ENCODE results near the gene SLC66A2.

SLC66A2 gene

DNA sequence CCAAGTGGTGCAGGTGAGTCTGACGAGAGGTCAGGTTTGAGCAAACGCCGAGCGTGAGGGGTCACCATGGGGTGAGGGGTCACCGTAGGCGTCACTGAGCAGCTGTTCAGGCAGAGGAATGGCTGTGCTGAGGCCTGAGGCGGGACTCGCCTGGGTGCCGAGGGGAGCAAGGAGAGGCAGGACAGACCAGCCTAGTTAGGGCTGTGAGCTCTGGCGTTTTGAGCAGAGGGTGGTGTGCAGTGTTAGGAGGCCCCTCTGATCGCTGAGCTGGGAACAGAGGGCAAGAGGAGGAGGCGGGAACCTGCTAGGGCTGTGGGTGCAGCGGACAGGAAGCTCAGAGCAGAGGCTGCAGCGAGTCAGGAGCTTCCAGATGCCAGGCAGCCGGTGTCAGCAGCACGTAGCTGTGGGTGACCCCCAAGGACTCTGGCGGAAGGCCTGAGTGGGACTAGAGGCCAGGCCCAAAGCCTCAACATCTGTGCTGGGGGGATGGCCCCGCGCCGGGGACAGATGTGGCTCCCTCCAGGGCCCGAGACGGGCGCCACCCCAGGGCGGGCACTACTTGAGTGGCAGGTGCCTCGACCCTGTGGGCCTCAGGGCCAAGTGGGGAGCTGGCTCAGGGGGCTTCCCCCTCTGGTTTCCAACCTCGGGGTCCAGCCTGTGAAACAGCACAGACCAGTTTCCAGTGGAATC lies 98.0 kb downstream of the SLC66A2 start:
- no peaks in the 10 kb centered on the region for H3F3A ChIP-seq (ENCODE audit: insufficient read depth, low read length)
- no peak overlapping the region for H3K27ac ChIP-seq (ENCODE audit: low read depth, low read length, poor library complexity, severe bottlenecking)
- no peaks in the 10 kb centered on the region; the same call in 1 of the 2 replicates for H3K27me3 ChIP-seq (ENCODE audit: insufficient read depth, low read length)
- H2AFZ ChIP-seq (ENCODE audit: low read length), result no peak overlapping the region
- H3K9me3 ChIP-seq (ENCODE audit: low read length), result no peaks in the 10 kb centered on the region
- H3K9me2 ChIP-seq (ENCODE audit: low read depth, low read length), result no peaks in the 10 kb centered on the region
- no peak overlapping the region for H3K9ac ChIP-seq (ENCODE audit: low read length)
- H3K4me2 ChIP-seq (ENCODE audit: low read length), result no peak overlapping the region
- H3K79me2 ChIP-seq (ENCODE audit: insufficient read depth, low read length), result no peaks in the 10 kb centered on the region
- TF ChIP-seq, protein P1, sequence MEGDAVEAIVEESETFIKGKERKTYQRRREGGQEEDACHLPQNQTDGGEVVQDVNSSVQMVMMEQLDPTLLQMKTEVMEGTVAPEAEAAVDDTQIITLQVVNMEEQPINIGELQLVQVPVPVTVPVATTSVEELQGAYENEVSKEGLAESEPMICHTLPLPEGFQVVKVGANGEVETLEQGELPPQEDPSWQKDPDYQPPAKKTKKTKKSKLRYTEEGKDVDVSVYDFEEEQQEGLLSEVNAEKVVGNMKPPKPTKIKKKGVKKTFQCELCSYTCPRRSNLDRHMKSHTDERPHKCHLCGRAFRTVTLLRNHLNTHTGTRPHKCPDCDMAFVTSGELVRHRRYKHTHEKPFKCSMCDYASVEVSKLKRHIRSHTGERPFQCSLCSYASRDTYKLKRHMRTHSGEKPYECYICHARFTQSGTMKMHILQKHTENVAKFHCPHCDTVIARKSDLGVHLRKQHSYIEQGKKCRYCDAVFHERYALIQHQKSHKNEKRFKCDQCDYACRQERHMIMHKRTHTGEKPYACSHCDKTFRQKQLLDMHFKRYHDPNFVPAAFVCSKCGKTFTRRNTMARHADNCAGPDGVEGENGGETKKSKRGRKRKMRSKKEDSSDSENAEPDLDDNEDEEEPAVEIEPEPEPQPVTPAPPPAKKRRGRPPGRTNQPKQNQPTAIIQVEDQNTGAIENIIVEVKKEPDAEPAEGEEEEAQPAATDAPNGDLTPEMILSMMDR (IDR thresholded peaks at IDR 0.05; ENCODE audit: low read length), result no peak
- TF ChIP-seq EZH2 (IDR thresholded peaks at IDR 0.05; ENCODE audit: borderline replicate concordance, low read length), result no peak
- no peak overlapping the region for H3K4me3 ChIP-seq (ENCODE audit: low read depth, low read length, poor library complexity, severe bottlenecking)
- no peaks in the 10 kb centered on the region for H3K36me3 ChIP-seq (ENCODE audit: insufficient read depth, low read length)
- peaks cover 6% of the 10 kb centered on the region for H3K4me1 ChIP-seq (ENCODE audit: insufficient read depth, low read length, severe bottlenecking)
- no peaks in the 10 kb centered on the region for H4K20me1 ChIP-seq (ENCODE audit: insufficient read depth, low read length)

GRCh38 chr18:79852561-79853302 lies 98.7 kb downstream of the SLC66A2 start:
- TF ChIP-seq, protein P1 (IDR thresholded peaks at IDR 0.05; ENCODE audit: low read length), result no peak
- TF ChIP-seq EZH2 (IDR thresholded peaks at IDR 0.05; ENCODE audit: borderline replicate concordance, low read length), result no peak
- H3K9ac ChIP-seq (ENCODE audit: low read length), result no peak overlapping the region
- H3K79me2 ChIP-seq (ENCODE audit: insufficient read depth, low read length), result no peaks in the 10 kb centered on the region
- H3K4me2 ChIP-seq (ENCODE audit: low read length), result no peak overlapping the region
- no peak overlapping the region for H3K27ac ChIP-seq (ENCODE audit: low read depth, low read length, poor library complexity, severe bottlenecking)
- no peaks in the 10 kb centered on the region for H3K36me3 ChIP-seq (ENCODE audit: insufficient read depth, low read length)
- no peaks in the 10 kb centered on the region for H3K9me2 ChIP-seq (ENCODE audit: low read depth, low read length)
- peaks cover 6% of the 10 kb centered on the region for H3K4me1 ChIP-seq (ENCODE audit: insufficient read depth, low read length, severe bottlenecking)
- H3K9me3 ChIP-seq (ENCODE audit: low read length), result no peaks in the 10 kb centered on the region
- no peaks in the 10 kb centered on the region for H4K20me1 ChIP-seq (ENCODE audit: insufficient read depth, low read length)
- H3K27me3 ChIP-seq (ENCODE audit: insufficient read depth, low read length), result no peaks in the 10 kb centered on the region; the same call in 1 of the 2 replicates
- no peaks in the 10 kb centered on the region for H3F3A ChIP-seq (ENCODE audit: insufficient read depth, low read length)
- H2AFZ ChIP-seq (ENCODE audit: low read length), result no peak overlapping the region
- no peak overlapping the region for H3K4me3 ChIP-seq (ENCODE audit: low read depth, low read length, poor library complexity, severe bottlenecking)
